Measurements from ENCODE around the gene ALPP. TPM values are rescaled to one million over a fixed set of nuclear protein-coding genes. Genes with fewer than 3 reads are reported as not detected.
A peak's percentile ranks its signal among the peaks of the same experiment; 100 is the strongest.
"Not testable (repeated sequence)": the region's sequence is repeated elsewhere in the genome, so short reads cannot be mapped to it uniquely, and the experiment has no call there.

The ALPP gene
- polyA plus RNA-seq, 3 donors from 2014 or later: not detected

GRCh38 chr2:232336981-232337720 is 41.4 kb upstream of the ALPP start:
- H3K27ac Mint-ChIP-seq: no peak overlapping the region
- H3K36me3 Mint-ChIP-seq: no peaks in the 10 kb centered on the region
- no peaks in the 10 kb centered on the region for H3K9me3 Mint-ChIP-seq
- no peak for DNase-seq
- peaks cover 0 to 3% (median 1%) of the 10 kb centered on the region in 3 donors for H3K27me3 Mint-ChIP-seq (ENCODE audit: low read depth in 3 of 3)
- no peak overlapping the region for H3K4me3 Mint-ChIP-seq
- no peaks in the 10 kb centered on the region for H3K4me1 Mint-ChIP-seq

DNA sequence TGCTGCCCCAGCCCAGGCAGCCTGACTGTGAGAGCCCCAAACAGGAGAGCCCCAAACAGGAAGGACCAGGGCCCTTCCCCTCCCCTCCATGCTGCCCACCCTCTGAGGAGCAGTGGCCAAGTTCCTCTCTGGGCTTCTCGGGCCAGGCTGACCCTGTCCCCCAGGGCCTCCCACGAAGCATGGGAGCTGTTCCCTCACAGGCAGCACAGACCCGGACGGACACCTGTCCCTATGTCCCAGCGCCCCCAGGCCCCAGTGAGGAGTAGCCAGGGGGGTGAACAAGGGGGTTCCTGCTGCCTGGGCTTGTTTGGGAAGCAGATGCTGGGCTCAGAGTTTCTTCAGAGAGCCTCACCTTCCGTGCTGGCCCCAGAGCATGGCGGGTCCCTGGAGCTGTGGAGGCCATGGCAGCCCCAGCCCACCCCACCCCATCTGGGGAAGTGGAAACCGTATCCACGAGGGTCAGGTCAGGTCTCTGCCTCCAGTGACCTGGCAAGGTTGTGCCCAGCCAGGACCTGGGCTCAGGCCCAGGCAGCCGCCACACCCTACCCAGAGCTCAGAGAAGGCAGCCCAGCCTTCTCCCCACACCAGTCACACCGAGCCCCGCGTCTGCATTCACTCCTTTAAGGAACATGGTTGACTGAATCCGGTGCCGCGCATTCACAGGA is 40.3 kb upstream of the ALPP start:
- not testable (repeated sequence) for H3K27ac Mint-ChIP-seq; H3K36me3 Mint-ChIP-seq; DNase-seq; H3K27me3 Mint-ChIP-seq (ENCODE audit: low read depth in 3 of 3); H3K4me3 Mint-ChIP-seq; H3K4me1 Mint-ChIP-seq; H3K9me3 Mint-ChIP-seq

DNA sequence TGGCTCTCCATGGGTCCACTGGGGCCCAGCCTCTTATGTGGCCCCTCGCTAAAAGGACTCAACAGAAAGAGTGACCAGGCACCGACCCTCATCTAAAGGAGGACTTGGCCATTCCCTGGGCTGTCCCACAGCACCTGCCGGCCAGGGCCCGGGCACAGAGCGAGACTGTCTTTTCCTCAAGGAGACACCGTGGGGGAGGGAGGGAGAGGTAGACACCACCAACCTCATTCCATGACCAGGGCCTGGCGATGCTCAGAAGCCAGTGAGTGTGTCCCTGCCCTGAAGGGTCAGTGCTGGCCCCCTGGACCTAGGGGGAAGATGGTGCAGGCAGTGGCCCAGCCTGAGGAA is 39.8 kb upstream of the ALPP start:
- no peaks in the 10 kb centered on the region for H3K36me3 Mint-ChIP-seq
- H3K4me3 Mint-ChIP-seq: no peak overlapping the region
- H3K27me3 Mint-ChIP-seq (ENCODE audit: low read depth in 3 of 3): peaks cover 0 to 3% (median 2%) of the 10 kb centered on the region in 3 donors
- DNase-seq: no peak
- H3K4me1 Mint-ChIP-seq: no peaks in the 10 kb centered on the region
- H3K9me3 Mint-ChIP-seq: no peaks in the 10 kb centered on the region
- H3K27ac Mint-ChIP-seq: no peak overlapping the region

GRCh38 chr2:232339121-232340081 is 39.1 kb upstream of the ALPP start:
- Mint-ChIP-seq H3K4me1 (no peaks in the 10 kb centered on the region), H3K27ac (peak overlapping the region in 3 of 6 donors; percentile 31 to 65 (median 40))

GRCh38 chr2:232340171-232340935 is 38.2 kb upstream of the ALPP start:
- no peak for DNase-seq
- H3K36me3 Mint-ChIP-seq: no peaks in the 10 kb centered on the region
- H3K4me1 Mint-ChIP-seq: no peaks in the 10 kb centered on the region
- H3K4me3 Mint-ChIP-seq: no peak overlapping the region
- peak overlapping the region in 1 of 6 donors; percentile 31 for H3K27ac Mint-ChIP-seq
- H3K9me3 Mint-ChIP-seq: no peaks in the 10 kb centered on the region
- H3K27me3 Mint-ChIP-seq (ENCODE audit: low read depth in 3 of 3): peaks cover 0 to 4% (median 2%) of the 10 kb centered on the region in 3 donors

More at GRCh38 chr2:232339121-232340081, 39.1 kb upstream of the ALPP start:
- no peak for DNase-seq
- no peaks in the 10 kb centered on the region for H3K36me3 Mint-ChIP-seq
- H3K27me3 Mint-ChIP-seq (ENCODE audit: low read depth in 3 of 3): peaks cover 0 to 4% (median 2%) of the 10 kb centered on the region in 3 donors
- H3K4me3 Mint-ChIP-seq: no peak overlapping the region
- H3K9me3 Mint-ChIP-seq: no peaks in the 10 kb centered on the region

DNA sequence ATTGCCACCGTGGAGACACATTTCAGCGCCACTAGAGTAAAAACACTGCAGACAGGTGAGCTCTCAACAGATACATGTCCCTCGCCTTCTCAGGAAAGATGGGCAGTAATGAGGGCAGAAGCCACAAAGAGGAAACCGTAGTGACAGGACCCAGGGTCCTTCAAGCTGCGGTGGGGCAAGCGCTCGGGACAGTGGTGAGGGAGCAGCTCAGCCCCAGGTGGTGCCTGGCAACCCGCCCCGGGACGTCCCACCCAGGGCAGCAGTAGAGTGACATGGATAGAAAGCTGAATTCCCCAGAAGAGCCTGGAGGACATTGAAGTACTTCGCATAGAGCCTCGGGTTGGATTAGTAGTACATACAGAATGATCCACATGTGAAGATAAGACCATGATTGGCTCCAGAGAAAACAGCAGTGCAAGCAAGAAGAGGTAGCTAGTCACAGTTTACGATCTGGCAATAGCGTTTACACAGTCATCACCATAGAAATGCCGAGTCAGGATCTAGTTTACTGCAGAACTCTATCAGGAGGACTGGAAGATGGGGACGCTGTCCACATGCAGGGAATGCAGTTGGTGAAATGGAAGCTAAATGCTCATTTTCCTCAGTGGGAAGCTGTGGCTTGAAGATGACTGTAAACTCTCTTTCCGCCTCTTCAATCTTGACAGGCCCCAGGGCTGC is 37.4 kb upstream of the ALPP start:
- H3K4me3 Mint-ChIP-seq: no peak overlapping the region
- H3K36me3 Mint-ChIP-seq: no peaks in the 10 kb centered on the region
- no peak for DNase-seq
- H3K4me1 Mint-ChIP-seq: no peaks in the 10 kb centered on the region
- H3K27me3 Mint-ChIP-seq (ENCODE audit: low read depth in 3 of 3): peaks cover 0 to 4% (median 2%) of the 10 kb centered on the region in 3 donors
- no peaks in the 10 kb centered on the region for H3K9me3 Mint-ChIP-seq
- peak overlapping the region in 1 of 6 donors; percentile 31 for H3K27ac Mint-ChIP-seq

- Mint-ChIP-seq H3K4me1 (no peaks in the 10 kb centered on the region), H3K27ac (no peak overlapping the region), H3K9me3 (no peaks in the 10 kb centered on the region), H3K4me3 (no peak overlapping the region), H3K36me3 (no peaks in the 10 kb centered on the region), H3K27me3 (ENCODE audit: low read depth in 3 of 3) (peaks cover 0 to 4% (median 2%) of the 10 kb centered on the region in 3 donors)
- no peak for DNase-seq
Observed at GRCh38 chr2:232341739-232342126, 36.8 kb upstream of the ALPP start.

- Mint-ChIP-seq H3K9me3 (no peaks in the 10 kb centered on the region), H3K4me1 (no peaks in the 10 kb centered on the region), H3K36me3 (no peaks in the 10 kb centered on the region), H3K4me3 (no peak overlapping the region), H3K27me3 (ENCODE audit: low read depth in 3 of 3) (peaks cover 0 to 3% (median 2%) of the 10 kb centered on the region in 3 donors), H3K27ac (peak overlapping the region in 1 of 6 donors; percentile 35)
- DNase-seq: no peak
Observed at GRCh38 chr2:232342635-232343565, 35.7 kb upstream of the ALPP start.

GRCh38 chr2:232343821-232344220 is 34.7 kb upstream of the ALPP start:
- peaks cover 0 to 3% (median 0%) of the 10 kb centered on the region in 3 donors for H3K27me3 Mint-ChIP-seq (ENCODE audit: low read depth in 3 of 3)
- H3K4me3 Mint-ChIP-seq: no peak overlapping the region
- no peak for DNase-seq
- H3K9me3 Mint-ChIP-seq: peaks cover 0 to 2% (median 0%) of the 10 kb centered on the region in 6 donors
- H3K4me1 Mint-ChIP-seq: no peaks in the 10 kb centered on the region
- H3K36me3 Mint-ChIP-seq: no peaks in the 10 kb centered on the region
- H3K27ac Mint-ChIP-seq: peak overlapping the region in 1 of 6 donors; percentile 35

GRCh38 chr2:232345251-232345650 is 33.3 kb upstream of the ALPP start:
- H3K4me3 Mint-ChIP-seq: no peak overlapping the region
- H3K36me3 Mint-ChIP-seq: no peaks in the 10 kb centered on the region
- peaks cover 0 to 4% of the 10 kb centered on the region in 2 donors for H3K4me1 Mint-ChIP-seq
- peaks cover 0 to 3% (median 3%) of the 10 kb centered on the region in 3 donors for H3K27me3 Mint-ChIP-seq (ENCODE audit: low read depth in 3 of 3)
- H3K27ac Mint-ChIP-seq: no peak overlapping the region
- DNase-seq: no peak
- H3K9me3 Mint-ChIP-seq: peaks cover 0 to 2% (median 0%) of the 10 kb centered on the region in 6 donors

DNA sequence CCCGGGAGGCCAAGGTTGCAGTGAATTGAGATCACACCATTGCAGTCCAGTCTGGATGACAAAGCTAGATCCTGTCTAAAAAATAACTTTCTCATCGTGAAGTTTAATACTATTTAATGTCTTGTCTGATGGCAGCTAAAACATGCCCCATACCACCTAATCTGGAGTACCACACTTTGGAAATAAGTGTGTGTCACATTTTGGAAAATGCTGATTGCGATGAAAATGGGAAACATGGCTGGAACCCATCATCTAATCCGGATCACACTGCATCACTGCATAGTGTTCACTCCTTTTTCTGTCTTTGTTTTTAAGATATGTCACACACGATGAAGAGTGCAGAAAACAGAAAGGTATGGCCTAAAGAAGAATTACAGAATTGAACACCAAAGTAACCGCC is 31.2 kb upstream of the ALPP start:
- Mint-ChIP-seq H3K4me3 (no peak overlapping the region), H3K36me3 (no peaks in the 10 kb centered on the region), H3K9me3 (peaks cover 0 to 2% (median 0%) of the 10 kb centered on the region in 6 donors), H3K27ac (no peak overlapping the region), H3K4me1 (peaks cover 0 to 4% of the 10 kb centered on the region in 2 donors), H3K27me3 (ENCODE audit: low read depth in 3 of 3) (peaks cover 2 to 7% (median 6%) of the 10 kb centered on the region in 3 donors)
- DNase-seq: no peak

DNA sequence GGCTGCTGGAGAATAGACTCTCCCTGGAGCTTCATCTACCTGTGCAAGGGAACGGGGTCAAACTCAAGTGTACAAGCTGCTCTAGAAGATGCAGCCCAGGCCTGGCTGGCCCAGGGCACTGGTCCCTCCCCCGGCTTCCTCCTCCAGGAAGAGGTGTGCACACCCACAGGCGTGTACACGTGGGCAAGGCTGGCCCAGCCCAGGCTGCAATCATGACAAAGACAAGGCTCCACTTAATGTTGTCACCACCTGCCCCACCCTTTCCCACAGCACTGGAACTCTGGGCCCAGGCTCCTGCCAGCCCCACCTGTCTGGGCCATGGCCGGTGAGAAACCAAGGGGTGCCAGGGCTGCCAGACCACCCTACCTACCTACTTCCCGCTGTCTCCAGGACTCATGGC is 29.6 kb upstream of the ALPP start:
- no peak for DNase-seq
- H3K4me3 Mint-ChIP-seq: no peak overlapping the region
- peaks cover 0 to 3% (median 0%) of the 10 kb centered on the region in 3 donors for H3K36me3 Mint-ChIP-seq
- H3K4me1 Mint-ChIP-seq: peaks cover 0 to 4% of the 10 kb centered on the region in 2 donors
- H3K27ac Mint-ChIP-seq: no peak overlapping the region
- peaks cover 0 to 2% (median 0%) of the 10 kb centered on the region in 6 donors for H3K9me3 Mint-ChIP-seq
- peaks cover 4 to 9% (median 5%) of the 10 kb centered on the region in 3 donors for H3K27me3 Mint-ChIP-seq (ENCODE audit: low read depth in 3 of 3)
